GM12878 (cell line): ENCODE measurements around the gene CACNA1S.

ENCODE experiments used
- CREB1 ChIP-seq: IDR thresholded peaks from 2 replicates; pipeline ENCODE4 v1.6.1; 2012; ENCODE audit warnings: low read depth, mild to moderate bottlenecking, inconsistent platforms
- CTCF ChIP-seq, 3 experiments: IDR thresholded peaks in 2 of 3; conservative IDR thresholded peaks in 1 of 3; 2 replicates each; pipeline ENCODE4 v1.5.1; 2011; ENCODE audit warnings: low read depth in 3 of 3, low read length in 3 of 3, mild to moderate bottlenecking in 3 of 3, control low read depth in 2 of 3, moderate library complexity in 2 of 3, inconsistent platforms in 1 of 3, mixed read lengths in 1 of 3; ENCODE audit not compliant: control insufficient read depth in 2 of 3, insufficient read depth in 1 of 3; ENCODE audit errors: extremely low read depth in 1 of 3
- SMARCA5 ChIP-seq: fragments of 450-650 bp; IDR thresholded peaks from 2 replicates; pipeline ENCODE4 v1.6.1; 2017; ENCODE audit warnings: mild to moderate bottlenecking
- SRF ChIP-seq, 2 experiments: IDR thresholded peaks; 2 replicates each; pipeline ENCODE4 v1.6.1; 2011; ENCODE audit warnings: low read depth in 2 of 2, low read length in 2 of 2, mild to moderate bottlenecking in 1 of 2, moderate library complexity in 1 of 2
- USF1 ChIP-seq: IDR thresholded peaks from 2 replicates; pipeline ENCODE4 v1.6.1; 2011; ENCODE audit warnings: borderline replicate concordance, low read depth, mild to moderate bottlenecking, moderate library complexity, mixed read lengths, low read length; ENCODE audit not compliant: insufficient read depth; ENCODE audit errors: extremely low read length
- YY1 ChIP-seq: IDR thresholded peaks from 2 replicates; pipeline ENCODE4 v1.6.1; 2011; ENCODE audit warnings: low read depth, mild to moderate bottlenecking, low read length
- ZBTB33 ChIP-seq: fragments of 450-650 bp; IDR thresholded peaks from 2 replicates; pipeline ENCODE4 v1.6.1; 2017; ENCODE audit warnings: mild to moderate bottlenecking
- ZNF24 ChIP-seq: fragments of 450-650 bp; IDR thresholded peaks from 2 replicates; pipeline ENCODE4 v1.6.1; 2017; ENCODE audit warnings: antibody characterized with exemption, mild to moderate bottlenecking
- TF ChIP-seq, protein P1 (sequence below): fragments of 450-650 bp; formaldehyde crosslinking; IDR thresholded peaks from 2 replicates; pipeline ENCODE4 v1.4.0; 2020; ENCODE audit warnings: mild to moderate bottlenecking, moderate library complexity

- no peak for TF ChIP-seq CREB1
- TF ChIP-seq SMARCA5: no peak
- TF ChIP-seq ZNF24: no peak
- no peak for TF ChIP-seq YY1
- TF ChIP-seq USF1: no peak
- TF ChIP-seq CTCF (IDR thresholded peaks at IDR 0.05 in 2 of 3, conservative IDR thresholded peaks at IDR 0.05 in 1 of 3; ENCODE audit: control insufficient read depth in 2 of 3, extremely low read depth in 1 of 3, insufficient read depth in 1 of 3, low read depth in 3 of 3, low read length in 3 of 3): no peak
- no peak for TF ChIP-seq SRF (IDR thresholded peaks at IDR 0.05; ENCODE audit: low read depth in 2 of 2, low read length in 2 of 2)
- TF ChIP-seq, protein P1, sequence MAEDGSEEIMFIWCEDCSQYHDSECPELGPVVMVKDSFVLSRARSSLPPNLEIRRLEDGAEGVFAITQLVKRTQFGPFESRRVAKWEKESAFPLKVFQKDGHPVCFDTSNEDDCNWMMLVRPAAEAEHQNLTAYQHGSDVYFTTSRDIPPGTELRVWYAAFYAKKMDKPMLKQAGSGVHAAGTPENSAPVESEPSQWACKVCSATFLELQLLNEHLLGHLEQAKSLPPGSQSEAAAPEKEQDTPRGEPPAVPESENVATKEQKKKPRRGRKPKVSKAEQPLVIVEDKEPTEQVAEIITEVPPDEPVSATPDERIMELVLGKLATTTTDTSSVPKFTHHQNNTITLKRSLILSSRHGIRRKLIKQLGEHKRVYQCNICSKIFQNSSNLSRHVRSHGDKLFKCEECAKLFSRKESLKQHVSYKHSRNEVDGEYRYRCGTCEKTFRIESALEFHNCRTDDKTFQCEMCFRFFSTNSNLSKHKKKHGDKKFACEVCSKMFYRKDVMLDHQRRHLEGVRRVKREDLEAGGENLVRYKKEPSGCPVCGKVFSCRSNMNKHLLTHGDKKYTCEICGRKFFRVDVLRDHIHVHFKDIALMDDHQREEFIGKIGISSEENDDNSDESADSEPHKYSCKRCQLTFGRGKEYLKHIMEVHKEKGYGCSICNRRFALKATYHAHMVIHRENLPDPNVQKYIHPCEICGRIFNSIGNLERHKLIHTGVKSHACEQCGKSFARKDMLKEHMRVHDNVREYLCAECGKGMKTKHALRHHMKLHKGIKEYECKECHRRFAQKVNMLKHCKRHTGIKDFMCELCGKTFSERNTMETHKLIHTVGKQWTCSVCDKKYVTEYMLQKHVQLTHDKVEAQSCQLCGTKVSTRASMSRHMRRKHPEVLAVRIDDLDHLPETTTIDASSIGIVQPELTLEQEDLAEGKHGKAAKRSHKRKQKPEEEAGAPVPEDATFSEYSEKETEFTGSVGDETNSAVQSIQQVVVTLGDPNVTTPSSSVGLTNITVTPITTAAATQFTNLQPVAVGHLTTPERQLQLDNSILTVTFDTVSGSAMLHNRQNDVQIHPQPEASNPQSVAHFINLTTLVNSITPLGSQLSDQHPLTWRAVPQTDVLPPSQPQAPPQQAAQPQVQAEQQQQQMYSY (CRISPR knock-in tag): no peak
- TF ChIP-seq ZBTB33: no peak
Observed at GRCh38 chr1:201093962-201094361, 18.3 kb downstream of the CACNA1S start.
